ENCODE results near the gene ZNF415.
"Not testable (repeated sequence)": the region's sequence is repeated elsewhere in the genome, so short reads cannot be mapped to it uniquely, and the experiment has no call there.

Gene ZNF415

GRCh38 chr19:53101518-53101917 is 31.2 kb downstream of the ZNF415 start:
- H3K36me3 ChIP-seq (ENCODE audit: control insufficient read depth, insufficient read depth, low read length), result no peaks in the 10 kb centered on the region
- H3K9ac ChIP-seq (ENCODE audit: low read length), result no peak overlapping the region
- H3K27me3 ChIP-seq (ENCODE audit: control insufficient read depth, insufficient read depth, low read length), result no peaks in the 10 kb centered on the region
- peaks cover 8% of the 10 kb centered on the region for H3K4me1 ChIP-seq (ENCODE audit: control insufficient read depth, insufficient read depth, low read length)
- no peak overlapping the region for H3K4me3 ChIP-seq (ENCODE audit: low read length)
- no peaks in the 10 kb centered on the region for H3K9me3 ChIP-seq (ENCODE audit: control insufficient read depth, low read length)

GRCh38 chr19:53098570-53098969 is 34.1 kb downstream of the ZNF415 start:
- H3K36me3 ChIP-seq (ENCODE audit: control insufficient read depth, insufficient read depth, low read length); H3K9ac ChIP-seq (ENCODE audit: low read length); H3K9me3 ChIP-seq (ENCODE audit: control insufficient read depth, low read length); H3K4me3 ChIP-seq (ENCODE audit: low read length); H3K27me3 ChIP-seq (ENCODE audit: control insufficient read depth, insufficient read depth, low read length); H3K4me1 ChIP-seq (ENCODE audit: control insufficient read depth, insufficient read depth, low read length): not testable (repeated sequence)

GRCh38 chr19:53096982-53097690 is 35.6 kb downstream of the ZNF415 start:
- not testable (repeated sequence) for H3K9me3 ChIP-seq (ENCODE audit: control insufficient read depth, low read length); H3K9ac ChIP-seq (ENCODE audit: low read length); H3K36me3 ChIP-seq (ENCODE audit: control insufficient read depth, insufficient read depth, low read length); H3K27me3 ChIP-seq (ENCODE audit: control insufficient read depth, insufficient read depth, low read length); H3K4me1 ChIP-seq (ENCODE audit: control insufficient read depth, insufficient read depth, low read length); H3K4me3 ChIP-seq (ENCODE audit: low read length)

- H3K4me1 ChIP-seq (ENCODE audit: control insufficient read depth, insufficient read depth, low read length); H3K36me3 ChIP-seq (ENCODE audit: control insufficient read depth, insufficient read depth, low read length); H3K9ac ChIP-seq (ENCODE audit: low read length); H3K27me3 ChIP-seq (ENCODE audit: control insufficient read depth, insufficient read depth, low read length); H3K9me3 ChIP-seq (ENCODE audit: control insufficient read depth, low read length); H3K4me3 ChIP-seq (ENCODE audit: low read length): not testable (repeated sequence)
Observed at GRCh38 chr19:53096579-53096978, 36.1 kb downstream of the ZNF415 start.

GRCh38 chr19:53094754-53095575 is 37.7 kb downstream of the ZNF415 start:
- Histone ChIP-seq H3K9ac (ENCODE audit: low read length) (no peak overlapping the region), H3K4me3 (ENCODE audit: low read length) (no peak overlapping the region), H3K27me3 (ENCODE audit: control insufficient read depth, insufficient read depth, low read length) (no peaks in the 10 kb centered on the region), H3K4me1 (ENCODE audit: control insufficient read depth, insufficient read depth, low read length) (no peaks in the 10 kb centered on the region), H3K9me3 (ENCODE audit: control insufficient read depth, low read length) (no peaks in the 10 kb centered on the region), H3K36me3 (ENCODE audit: control insufficient read depth, insufficient read depth, low read length) (no peaks in the 10 kb centered on the region)

GRCh38 chr19:53092723-53093122 is 40.0 kb downstream of the ZNF415 start:
- Histone ChIP-seq H3K4me3 (ENCODE audit: low read length) (no peak overlapping the region), H3K9ac (ENCODE audit: low read length) (no peak overlapping the region), H3K27me3 (ENCODE audit: control insufficient read depth, insufficient read depth, low read length) (no peaks in the 10 kb centered on the region), H3K9me3 (ENCODE audit: control insufficient read depth, low read length) (no peaks in the 10 kb centered on the region), H3K4me1 (ENCODE audit: control insufficient read depth, insufficient read depth, low read length) (no peaks in the 10 kb centered on the region), H3K36me3 (ENCODE audit: control insufficient read depth, insufficient read depth, low read length) (no peaks in the 10 kb centered on the region)

GRCh38 chr19:53091413-53092254 is 41.1 kb downstream of the ZNF415 start:
- H3K27me3 ChIP-seq (ENCODE audit: control insufficient read depth, insufficient read depth, low read length), result no peaks in the 10 kb centered on the region
- H3K36me3 ChIP-seq (ENCODE audit: control insufficient read depth, insufficient read depth, low read length), result no peaks in the 10 kb centered on the region
- no peaks in the 10 kb centered on the region for H3K9me3 ChIP-seq (ENCODE audit: control insufficient read depth, low read length)
- no peaks in the 10 kb centered on the region for H3K4me1 ChIP-seq (ENCODE audit: control insufficient read depth, insufficient read depth, low read length)
- no peak overlapping the region for H3K9ac ChIP-seq (ENCODE audit: low read length)
- H3K4me3 ChIP-seq (ENCODE audit: low read length), result no peak overlapping the region

GRCh38 chr19:53088091-53088490 is 44.6 kb downstream of the ZNF415 start:
- no peaks in the 10 kb centered on the region for H3K9me3 ChIP-seq (ENCODE audit: control insufficient read depth, low read length)
- H3K36me3 ChIP-seq (ENCODE audit: control insufficient read depth, insufficient read depth, low read length), result peaks cover 3% of the 10 kb centered on the region
- no peaks in the 10 kb centered on the region for H3K27me3 ChIP-seq (ENCODE audit: control insufficient read depth, insufficient read depth, low read length)
- H3K4me3 ChIP-seq (ENCODE audit: low read length), result no peak overlapping the region
- no peak overlapping the region for H3K9ac ChIP-seq (ENCODE audit: low read length)
- no peaks in the 10 kb centered on the region for H3K4me1 ChIP-seq (ENCODE audit: control insufficient read depth, insufficient read depth, low read length)

GRCh38 chr19:53086949-53087348 is 45.8 kb downstream of the ZNF415 start:
- Histone ChIP-seq H3K9ac (ENCODE audit: low read length) (no peak overlapping the region), H3K4me1 (ENCODE audit: control insufficient read depth, insufficient read depth, low read length) (no peaks in the 10 kb centered on the region), H3K4me3 (ENCODE audit: low read length) (no peak overlapping the region), H3K27me3 (ENCODE audit: control insufficient read depth, insufficient read depth, low read length) (no peaks in the 10 kb centered on the region), H3K36me3 (ENCODE audit: control insufficient read depth, insufficient read depth, low read length) (peaks cover 3% of the 10 kb centered on the region), H3K9me3 (ENCODE audit: control insufficient read depth, low read length) (no peaks in the 10 kb centered on the region)

GRCh38 chr19:53085496-53085895 is 47.2 kb downstream of the ZNF415 start:
- no peaks in the 10 kb centered on the region for H3K9me3 ChIP-seq (ENCODE audit: control insufficient read depth, low read length)
- no peaks in the 10 kb centered on the region for H3K4me1 ChIP-seq (ENCODE audit: control insufficient read depth, insufficient read depth, low read length)
- no peak overlapping the region for H3K9ac ChIP-seq (ENCODE audit: low read length)
- H3K4me3 ChIP-seq (ENCODE audit: low read length), result no peak overlapping the region
- peaks cover 3% of the 10 kb centered on the region for H3K36me3 ChIP-seq (ENCODE audit: control insufficient read depth, insufficient read depth, low read length)
- H3K27me3 ChIP-seq (ENCODE audit: control insufficient read depth, insufficient read depth, low read length), result no peaks in the 10 kb centered on the region

GRCh38 chr19:53082929-53083328 is 49.8 kb downstream of the ZNF415 start:
- Histone ChIP-seq H3K36me3 (ENCODE audit: control insufficient read depth, insufficient read depth, low read length) (peaks cover 3% of the 10 kb centered on the region), H3K9me3 (ENCODE audit: control insufficient read depth, low read length) (no peaks in the 10 kb centered on the region)

More at GRCh38 chr19:53082929-53083328, 49.8 kb downstream of the ZNF415 start:
- no peaks in the 10 kb centered on the region for H3K27me3 ChIP-seq (ENCODE audit: control insufficient read depth, insufficient read depth, low read length)
- no peak overlapping the region for H3K4me3 ChIP-seq (ENCODE audit: low read length)
- H3K4me1 ChIP-seq (ENCODE audit: control insufficient read depth, insufficient read depth, low read length), result no peaks in the 10 kb centered on the region
- H3K9ac ChIP-seq (ENCODE audit: low read length), result no peak overlapping the region
